Testis (tissue), 3 donors: ENCODE measurements around the gene NEUROD1. TPM values are rescaled to one million over a fixed set of nuclear protein-coding genes. Genes with fewer than 3 reads are reported as not detected.

Experiments
- DNase-seq: peaks from one replicate; pipeline ENCODE4 v3.0.0-alpha.2; 2019
- H3K27ac ChIP-seq, 2 donors: fragments of 200-600 bp; sonication (generic); one replicate each; pipeline ENCODE4 v1.5.1; 2019
- H3K27me3 ChIP-seq: fragments of 200-600 bp; sonication (generic); one replicate; pipeline ENCODE4 v1.5.1; 2019
- H3K36me3 ChIP-seq: fragments of 200-600 bp; sonication (generic); one replicate; pipeline ENCODE4 v1.5.1; 2017; ENCODE audit warnings: low read depth; ENCODE audit errors: missing control alignments
- H3K4me1 ChIP-seq: fragments of 200-600 bp; sonication (generic); one replicate; pipeline ENCODE4 v1.5.1; 2019
- H3K4me3 ChIP-seq, 2 donors: fragments of 200-600 bp; sonication (generic); one replicate each; pipeline ENCODE4 v1.5.1; 2017 to 2019
- H3K9me3 ChIP-seq: fragments of 200-600 bp; sonication (generic); one replicate; pipeline ENCODE4 v1.5.1; 2017
- POLR2A ChIP-seq: fragments of 450-650 bp; IDR thresholded peaks from one replicate; pipeline ENCODE4 v1.6.1; 2017; ENCODE audit warnings: antibody characterized with exemption, mild to moderate bottlenecking, moderate library complexity
- WGBS, 2 donors: methylation state at CpG; one replicate each; pipeline ENCODE4 v1.1.5; 2018; 5-methylcytosine and 5-hydroxymethylcytosine counted together
- intact Hi-C: fragments of 100-400 bp; cut with DNase I; formaldehyde crosslinking; loops from one replicate; pipeline ENCODE4 v1.15.1; 2023; ENCODE audit warnings: low total_unique reads
- polyA plus RNA-seq: library from polyadenylated mRNA; stranded (reverse); fragments of 350-450 nt; fragmentation: Illumina TruSeq; extraction: RNeasy Lipid Tissue Mini Kit (QIAGEN cat#74804); gene quantifications from one replicate; pipeline ENCODE4 v1.2.3, GENCODE V29; 2014; ENCODE audit warnings: low read depth, low replicate concordance; ENCODE audit not compliant: insufficient read depth
- total RNA-seq, 2 donors: library from RNA; depleted of rRNA; stranded (reverse); fragments of >200 nt; gene quantifications; one replicate each; pipeline ENCODE4 v1.2.3, GENCODE V29; 2016
- TF ChIP-seq, protein P1 (sequence below), 3 experiments: fragments of 450-650 bp in 2 of 3; fragments of 200-600 bp in 1 of 3; sonication (generic) in 1 of 3; IDR thresholded peaks; one replicate each; pipeline ENCODE4 v1.5.1; 2016 to 2019; ENCODE audit warnings: antibody characterized with exemption in 3 of 3, mild to moderate bottlenecking in 2 of 3, moderate library complexity in 1 of 3

The NEUROD1 gene
- total and polyA plus RNA-seq, 3 donors from 2014 or later, result 0.19 to 0.62 (median 0.55) TPM

DNA sequence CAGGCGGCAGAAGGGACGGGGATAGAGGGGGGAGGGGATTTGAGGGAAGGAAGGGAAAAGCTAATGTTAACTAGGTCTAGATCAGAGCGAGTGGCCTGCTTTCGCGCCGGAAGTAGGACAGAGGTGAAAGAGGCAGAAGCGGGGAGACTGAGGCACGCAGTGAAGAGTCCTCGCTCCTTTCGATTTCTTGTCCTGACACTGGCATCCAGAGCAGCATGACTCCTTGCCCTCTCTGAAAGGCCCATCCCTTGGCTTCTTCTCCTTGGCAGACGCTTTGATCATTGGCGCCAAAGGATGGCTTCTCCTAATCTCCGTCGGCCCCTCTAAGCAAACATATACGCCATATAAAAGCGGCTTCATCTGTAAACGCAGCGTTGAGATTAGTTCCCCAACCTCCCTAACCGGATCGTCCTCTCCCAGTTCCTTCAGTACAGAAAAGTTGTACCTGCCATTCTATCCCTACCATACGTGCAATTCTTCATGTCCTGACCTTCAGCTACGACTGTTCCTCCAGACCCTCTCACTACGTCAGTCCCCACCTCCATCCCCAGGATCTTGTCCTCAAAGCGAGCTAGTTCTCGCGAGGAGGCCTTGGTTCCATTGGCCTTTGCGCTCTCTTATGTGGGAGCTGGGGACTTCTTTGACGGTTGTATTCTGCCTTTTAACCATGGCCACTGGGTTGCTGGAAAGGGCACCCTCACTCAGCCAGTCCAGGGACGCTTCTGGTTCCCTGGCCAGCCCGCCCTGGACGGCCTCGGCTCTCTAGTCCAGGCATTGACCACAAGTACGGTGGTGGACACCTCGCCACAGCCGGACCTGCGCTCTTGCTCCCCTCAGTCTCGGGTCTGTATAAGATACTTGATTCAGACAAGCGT, 857 bp upstream of the NEUROD1 start:
- no peak for TF ChIP-seq POLR2A
- TF ChIP-seq, protein P1, sequence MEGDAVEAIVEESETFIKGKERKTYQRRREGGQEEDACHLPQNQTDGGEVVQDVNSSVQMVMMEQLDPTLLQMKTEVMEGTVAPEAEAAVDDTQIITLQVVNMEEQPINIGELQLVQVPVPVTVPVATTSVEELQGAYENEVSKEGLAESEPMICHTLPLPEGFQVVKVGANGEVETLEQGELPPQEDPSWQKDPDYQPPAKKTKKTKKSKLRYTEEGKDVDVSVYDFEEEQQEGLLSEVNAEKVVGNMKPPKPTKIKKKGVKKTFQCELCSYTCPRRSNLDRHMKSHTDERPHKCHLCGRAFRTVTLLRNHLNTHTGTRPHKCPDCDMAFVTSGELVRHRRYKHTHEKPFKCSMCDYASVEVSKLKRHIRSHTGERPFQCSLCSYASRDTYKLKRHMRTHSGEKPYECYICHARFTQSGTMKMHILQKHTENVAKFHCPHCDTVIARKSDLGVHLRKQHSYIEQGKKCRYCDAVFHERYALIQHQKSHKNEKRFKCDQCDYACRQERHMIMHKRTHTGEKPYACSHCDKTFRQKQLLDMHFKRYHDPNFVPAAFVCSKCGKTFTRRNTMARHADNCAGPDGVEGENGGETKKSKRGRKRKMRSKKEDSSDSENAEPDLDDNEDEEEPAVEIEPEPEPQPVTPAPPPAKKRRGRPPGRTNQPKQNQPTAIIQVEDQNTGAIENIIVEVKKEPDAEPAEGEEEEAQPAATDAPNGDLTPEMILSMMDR (IDR thresholded peaks at IDR 0.05), result no peak
- 2 to 3% methylated on average over 37 of the region's 38 CpGs for WGBS, 2 donors
- Histone ChIP-seq H3K36me3 (no peaks in the 10 kb centered on the region), H3K4me1 (peaks cover 9% of the 10 kb centered on the region), H3K27ac (no peak overlapping the region), H3K4me3 (peak overlapping the region in 1 of 2 donors; percentile 15), H3K9me3 (no peaks in the 10 kb centered on the region), H3K27me3 (no peaks in the 10 kb centered on the region)
- intact Hi-C loops, result no loop called here
- no peak for DNase-seq

DNA sequence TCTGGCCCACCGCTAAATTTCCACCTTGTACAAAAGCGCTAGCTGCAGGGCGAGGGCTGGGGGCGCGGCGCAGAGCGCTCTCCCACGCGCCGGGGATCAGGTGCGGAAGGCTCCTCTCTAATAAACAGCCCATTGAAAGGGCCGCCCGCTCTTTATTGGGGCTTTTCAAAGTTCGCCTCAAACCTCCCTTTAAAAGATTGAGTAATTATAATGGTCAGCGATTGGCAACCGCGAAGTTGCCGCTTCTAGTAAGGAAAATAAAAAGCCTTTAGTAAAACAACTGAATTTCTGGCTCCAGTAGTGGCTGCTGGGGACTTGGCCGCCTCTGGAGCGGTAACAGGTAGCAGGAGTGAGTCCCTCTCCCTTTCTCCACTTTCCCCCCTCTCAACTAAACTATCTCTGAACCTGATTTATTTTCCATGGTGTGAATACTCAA, 755 bp downstream of the NEUROD1 start:
- no peak overlapping the region for H3K4me3 ChIP-seq
- 2% methylated on average over 20 of the region's 20 CpGs for WGBS, 2 donors
- TF ChIP-seq POLR2A, result no peak
- TF ChIP-seq, protein P1 (IDR thresholded peaks at IDR 0.05), result no peak
- H3K27me3 ChIP-seq, result no peaks in the 10 kb centered on the region
- intact Hi-C loops, result no loop called here
- no peaks in the 10 kb centered on the region for H3K9me3 ChIP-seq
- H3K36me3 ChIP-seq, result no peaks in the 10 kb centered on the region
- DNase-seq, result no peak
- peaks cover 9% of the 10 kb centered on the region for H3K4me1 ChIP-seq
- no peak overlapping the region for H3K27ac ChIP-seq

DNA sequence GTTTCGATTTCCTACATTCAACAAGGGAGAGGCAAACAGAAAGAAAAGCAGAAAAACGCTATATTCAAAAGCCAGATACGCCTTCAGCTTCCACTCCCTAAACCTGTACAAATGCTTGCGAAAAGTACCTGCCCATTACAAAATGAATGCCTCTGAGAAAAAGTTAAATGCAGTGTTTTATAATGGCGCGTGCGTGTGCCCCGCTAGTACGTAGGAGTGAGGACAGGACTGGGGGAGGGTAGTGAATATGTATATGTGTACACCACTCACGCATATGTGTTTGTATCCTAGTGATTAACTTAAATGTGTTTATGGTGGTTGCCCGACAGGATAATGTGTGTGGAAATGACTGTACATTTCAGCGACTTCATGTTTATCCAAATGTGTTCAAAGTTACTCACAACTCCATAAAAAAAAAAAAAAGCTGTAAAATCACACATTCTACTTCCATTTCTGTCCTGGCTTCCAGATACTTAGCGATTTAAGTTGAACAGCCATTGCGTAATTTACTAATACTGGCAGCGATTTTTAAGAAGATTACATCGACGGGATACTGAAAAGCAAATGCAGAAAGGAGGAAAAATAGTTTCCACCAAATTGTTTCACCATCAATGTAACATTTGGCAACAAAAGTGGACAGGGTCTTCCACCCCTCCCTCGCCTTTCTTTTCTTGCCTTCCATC, 1.3 kb downstream of the NEUROD1 start:
- 11 to 12% methylated on average over 18 of the region's 18 CpGs for WGBS, 2 donors
- Histone ChIP-seq H3K36me3 (no peaks in the 10 kb centered on the region), H3K4me1 (peaks cover 6% of the 10 kb centered on the region), H3K9me3 (no peaks in the 10 kb centered on the region), H3K4me3 (no peak overlapping the region), H3K27ac (no peak overlapping the region), H3K27me3 (no peaks in the 10 kb centered on the region)
- no peak for DNase-seq
- intact Hi-C loops, result no loop called here
- TF ChIP-seq, protein P1 (IDR thresholded peaks at IDR 0.05), result no peak
- TF ChIP-seq POLR2A, result no peak

DNA sequence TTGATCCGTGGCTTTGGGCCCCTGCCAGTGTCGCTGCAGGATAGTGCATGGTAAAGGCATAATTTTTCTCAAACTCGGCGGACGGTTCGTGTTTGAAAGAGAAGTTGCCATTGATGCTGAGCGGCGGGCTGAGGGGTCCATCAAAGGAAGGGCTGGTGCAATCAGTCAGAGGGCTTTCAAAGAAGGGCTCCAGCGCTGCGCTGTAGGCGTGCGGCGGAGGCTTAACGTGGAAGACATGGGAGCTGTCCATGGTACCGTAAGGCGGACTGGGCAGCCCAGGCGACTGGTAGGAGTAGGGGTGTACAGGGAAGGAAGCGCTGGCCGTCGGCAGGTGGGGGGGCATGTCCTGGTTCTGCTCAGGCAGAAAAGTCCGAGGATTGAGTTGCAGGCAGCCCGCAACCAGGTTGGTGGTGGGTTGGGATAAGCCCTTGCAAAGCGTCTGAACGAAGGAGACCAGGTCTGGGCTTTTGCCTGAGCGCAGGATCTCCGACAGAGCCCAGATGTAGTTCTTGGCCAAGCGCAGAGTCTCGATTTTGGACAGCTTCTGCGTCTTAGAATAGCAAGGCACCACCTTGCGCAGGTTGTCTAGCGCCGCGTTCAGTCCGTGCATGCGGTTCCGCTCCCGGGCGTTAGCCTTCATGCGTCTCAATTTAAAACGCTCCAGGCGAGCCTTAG, 2.3 kb downstream of the NEUROD1 start:
- intact Hi-C loops, result no loop called here
- H3K4me3 ChIP-seq, result no peak overlapping the region
- H3K9me3 ChIP-seq, result no peaks in the 10 kb centered on the region
- TF ChIP-seq, protein P1 (IDR thresholded peaks at IDR 0.05), result no peak
- no peak for TF ChIP-seq POLR2A
- H3K36me3 ChIP-seq, result no peaks in the 10 kb centered on the region
- H3K4me1 ChIP-seq, result no peaks in the 10 kb centered on the region
- peak; percentile 77 for DNase-seq
- 6% methylated on average over 40 to 41 of the region's 41 CpGs for WGBS, 2 donors
- no peak overlapping the region for H3K27ac ChIP-seq
- H3K27me3 ChIP-seq, result no peaks in the 10 kb centered on the region
